ENCODE data around the gene SPTY2D1. TPM values are rescaled to one million over a fixed set of nuclear protein-coding genes. Genes with fewer than 3 reads are reported as not detected.
"Not testable (repeated sequence)": the region's sequence is repeated elsewhere in the genome, so short reads cannot be mapped to it uniquely, and the experiment has no call there.

The SPTY2D1 gene
- total RNA-seq (10 to 100 TPM; 11.1 to 36.8 (median 18.7) TPM), polyA plus RNA-seq (10 to 100 TPM in 1 of 3 donors, 1 to 10 TPM in 2; 2.5 to 44.5 (median 3.1) TPM)
- long read RNA-seq, donor 1, full-length matches to known transcripts = 2 of 12 reads
- long read RNA-seq, donor 1, partial matches to known transcripts = 10 of 12 reads
- long read RNA-seq, donor 1, other reads (novel, unspliced or antisense) = 0 of 12 reads
- long read RNA-seq, donor 2, full-length matches to known transcripts = 8 of 24 reads
- long read RNA-seq, donor 2, partial matches to known transcripts = 16 of 24 reads
- long read RNA-seq, donor 2, other reads (novel, unspliced or antisense) = 0 of 24 reads
- long read RNA-seq, donor 3, full-length matches to known transcripts = 4 of 4 reads
- long read RNA-seq, donor 3, partial matches to known transcripts = 0 of 4 reads
- long read RNA-seq, donor 3, other reads (novel, unspliced or antisense) = 0 of 4 reads
- long read RNA-seq, donor 4, full-length matches to known transcripts = 2 of 3 reads
- long read RNA-seq, donor 4, partial matches to known transcripts = 0 of 3 reads
- long read RNA-seq, donor 4, other reads (novel, unspliced or antisense) = 1 of 3 reads
- long read RNA-seq, donor 5, full-length matches to known transcripts = 12 of 18 reads
- long read RNA-seq, donor 5, partial matches to known transcripts = 1 of 18 reads
- long read RNA-seq, donor 5, other reads (novel, unspliced or antisense) = 5 of 18 reads
- long read RNA-seq, donor 6, full-length matches to known transcripts = 1 of 6 reads
- long read RNA-seq, donor 6, partial matches to known transcripts = 4 of 6 reads
- long read RNA-seq, donor 6, other reads (novel, unspliced or antisense) = 1 of 6 reads
- long read RNA-seq, donor 7 = 0 reads
- long read RNA-seq, donor 8, full-length matches to known transcripts = 5 of 58 reads
- long read RNA-seq, donor 8, partial matches to known transcripts = 31 of 58 reads
- long read RNA-seq, donor 8, other reads (novel, unspliced or antisense) = 22 of 58 reads
- long read RNA-seq, donor 9, partial matches to known transcripts = 5 of 5 reads
- long read RNA-seq, donor 9, other reads (novel, unspliced or antisense) = 0 of 5 reads
- long read RNA-seq, donor 10, full-length matches to known transcripts = 2 of 2 reads
- long read RNA-seq, donor 10, partial matches to known transcripts = 0 of 2 reads
- long read RNA-seq, donor 10, other reads (novel, unspliced or antisense) = 0 of 2 reads

- H3K9me3 ChIP-seq (replicated peaks in 1 of 3) = no peaks in the 10 kb centered on the region
- intact Hi-C loops (cut with DNase I) = loop anchor here in 1 of 2 donors (10.0 kb wide), 1 partner anchor 50 kb away; the partner anchor contains the start of gene UEVLD
- peak within 1 kb of the TSS; percentile 35 to 75 (median 64) for H3K4me3 ChIP-seq
- WGBS, 4 donors = 0% methylated on average over 19 to 60 of the region's 60 CpGs
- DNase-seq = peak; percentile 99 to 100 (median 100)
- no peaks in the 10 kb centered on the region for H3K36me3 ChIP-seq (replicated peaks in 1 of 2)
- TF ChIP-seq POLR2A (IDR thresholded peaks at IDR 0.05) (peak; percentile 92 to 95), CTCF (IDR thresholded peaks at IDR 0.05) (peak in 2 of 6 experiments; percentile 5 to 32)
- peaks cover 12 to 27% of the 10 kb centered on the region in 2 donors for H3K4me1 ChIP-seq (replicated peaks in 1 of 2)
- H3K27me3 ChIP-seq = no peaks in the 10 kb centered on the region
- H3K27ac ChIP-seq = peak within 1 kb of the TSS; percentile 86 to 98 (median 88)
Measured at GRCh38 chr11:18634140-18635032, at the start of gene SPTY2D1. Gene SPTY2D1 (minus strand): TSS chr11:18634342. CDS start chr11:18634257, 85 bp downstream.

- TF ChIP-seq CTCF (IDR thresholded peaks at IDR 0.05) (no peak), POLR2A (IDR thresholded peaks at IDR 0.05) (no peak)
- Histone ChIP-seq H3K27ac (no peak overlapping the region), H3K9me3 (replicated peaks in 1 of 3) (no peaks in the 10 kb centered on the region), H3K4me3 (no peak overlapping the region), H3K36me3 (replicated peaks in 1 of 2) (no peaks in the 10 kb centered on the region), H3K27me3 (no peaks in the 10 kb centered on the region), H3K4me1 (replicated peaks in 1 of 2) (no peaks in the 10 kb centered on the region)
- DNase-seq = no peak
- 88 to 98% (median 97%) methylated on average over 3 of the region's 3 CpGs for WGBS, 4 donors
- intact Hi-C loops (cut with DNase I) = no loop called here
Measured at GRCh38 chr11:18682466-18682865, 48.3 kb upstream of the SPTY2D1 start.

GRCh38 chr11:18681949-18682348, 47.8 kb upstream of the SPTY2D1 start:
- H3K4me1 ChIP-seq (replicated peaks in 1 of 2); H3K36me3 ChIP-seq (replicated peaks in 1 of 2); H3K27ac ChIP-seq; intact Hi-C loops (cut with DNase I); H3K9me3 ChIP-seq (replicated peaks in 1 of 3); H3K27me3 ChIP-seq; H3K4me3 ChIP-seq: not testable (repeated sequence)
- WGBS, 4 donors = 33 to 47% (median 44%) methylated on average over 1 of the region's 1 CpG
- DNase-seq = peak in 1 of 7 donors; percentile 13

GRCh38 chr11:18677560-18677959, 43.4 kb upstream of the SPTY2D1 start:
- DNase-seq = no peak
- whole genome bisulfite sequencing, 4 donors = 79 to 91% (median 86%) methylated on average over 3 of the region's 3 CpGs
- no peak overlapping the region for H3K27ac ChIP-seq
- no peaks in the 10 kb centered on the region for H3K4me1 ChIP-seq (replicated peaks in 1 of 2)
- H3K36me3 ChIP-seq (replicated peaks in 1 of 2) = no peaks in the 10 kb centered on the region
- intact Hi-C loops (cut with DNase I) = no loop called here
- H3K27me3 ChIP-seq = no peaks in the 10 kb centered on the region
- no peaks in the 10 kb centered on the region for H3K9me3 ChIP-seq (replicated peaks in 1 of 3)
- TF ChIP-seq CTCF (IDR thresholded peaks at IDR 0.05) (no peak), POLR2A (IDR thresholded peaks at IDR 0.05) (no peak)
- H3K4me3 ChIP-seq = no peak overlapping the region

All from adrenal gland (tissue), 19 donors.